B cell (primary cell): ENCODE data around the gene RRAS2. TPM values are rescaled to one million over a fixed set of nuclear protein-coding genes. Genes with fewer than 3 reads are reported as not detected.

Experiments
- ATAC-seq: fragments of 200-7000 bp; cut with Tn5 transposase; one replicate; pipeline ENCODE4 v1.10.0; 2021; ENCODE audit warnings: low read depth, mild to moderate bottlenecking, moderate number of reproducible peaks, moderate library complexity
- CTCF ChIA-PET: fragments of 350-600 bp; sonication (Branson Sonifier 250); formaldehyde crosslinking; loops from one replicate; lab custom pipeline; 2021; ENCODE audit warnings: antibody characterized with exemption, inconsistent platforms; lab: Charles Lee
- POLR2A ChIA-PET: fragments of 350-600 bp; sonication (Branson Sonifier 250); formaldehyde crosslinking; loops from one replicate; lab custom pipeline; 2021; ENCODE audit warnings: antibody characterized with exemption; lab: Charles Lee
- DNase-seq: peaks from one replicate; pipeline ENCODE4 v3.0.0; 2013
- H2AFZ ChIP-seq: 2 replicates; pipeline ENCODE4 v1.6.1; 2012; ENCODE audit warnings: mild to moderate bottlenecking, low read depth, low read length; ENCODE audit not compliant: insufficient read depth, poor library complexity, severe bottlenecking
- H3K27ac ChIP-seq, 2 donors: 1 replicate in 1 of 2; 2 replicates in 1 of 2; pipeline ENCODE4 v1.5.1; 2012 to 2013; ENCODE audit warnings: low read length in 2 of 2, mild to moderate bottlenecking in 2 of 2, moderate library complexity in 1 of 2
- H3K27me3 ChIP-seq, 4 experiments: fragments of 200-600 bp in 1 of 4; sonication (generic) in 1 of 4; replicated peaks in 1 of 4; 1 replicate in 2 of 4; 2 replicates in 2 of 4; pipeline versions ENCODE4 v1.6.1 to v1.7.0; 2013 to 2016; ENCODE audit warnings: low read length in 3 of 4, mild to moderate bottlenecking in 2 of 4, mixed read lengths in 1 of 4, moderate library complexity in 1 of 4; ENCODE audit not compliant: insufficient read depth in 4 of 4, control insufficient read depth in 3 of 4; ENCODE audit errors: control extremely low read depth in 1 of 4
- H3K36me3 ChIP-seq, 2 experiments: replicated peaks in 1 of 2; 1 replicate in 1 of 2; 2 replicates in 1 of 2; pipeline versions ENCODE4 v1.6.1 to v1.7.1; 2013; ENCODE audit warnings: low read length in 1 of 2; ENCODE audit not compliant: insufficient read depth in 2 of 2, control insufficient read depth in 1 of 2; ENCODE audit errors: control extremely low read depth in 1 of 2, extremely low read depth in 1 of 2
- H3K4me1 ChIP-seq, 2 donors: fragments of 200-600 bp in 1 of 2; sonication (generic) in 1 of 2; 1 replicate in 1 of 2; 2 replicates in 1 of 2; pipeline versions ENCODE4 v1.5.1 to v1.6.1; 2013 to 2017; ENCODE audit warnings: low read length in 2 of 2; ENCODE audit not compliant: control insufficient read depth in 2 of 2, insufficient read depth in 2 of 2
- H3K4me2 ChIP-seq: replicated peaks from 2 replicates; pipeline ENCODE3; 2012; ENCODE audit warnings: mild to moderate bottlenecking, low read depth, low read length; ENCODE audit not compliant: poor library complexity, severe bottlenecking
- H3K4me3 ChIP-seq, 5 experiments: fragments of 200-600 bp in 1 of 5; sonication (generic) in 1 of 5; 1 replicate in 3 of 5; 2 replicates in 2 of 5; pipeline versions ENCODE4 v1.5.1 to v1.7.0; 2011 to 2016; ENCODE audit warnings: low read length in 4 of 5, mild to moderate bottlenecking in 4 of 5, low read depth in 2 of 5, control low read depth in 1 of 5, moderate library complexity in 1 of 5; ENCODE audit not compliant: insufficient read depth in 1 of 5; ENCODE audit errors: control extremely low read depth in 1 of 5, extremely low read depth in 1 of 5
- H3K79me2 ChIP-seq: fragments of 200-600 bp; sonication (generic); one replicate; pipeline ENCODE4 v1.6.0; 2016; ENCODE audit warnings: low read length; ENCODE audit not compliant: control insufficient read depth, insufficient read depth
- H3K9ac ChIP-seq: fragments of 200-600 bp; sonication (generic); 2 replicates; pipeline ENCODE4 v1.6.1; 2017; ENCODE audit warnings: mild to moderate bottlenecking, low read length, moderate library complexity
- H3K9me3 ChIP-seq, 3 donors: one replicate each; pipeline versions ENCODE4 v1.6.1 to v1.7.1; 2013; ENCODE audit warnings: low read length in 2 of 3; ENCODE audit not compliant: control insufficient read depth in 2 of 3, insufficient read depth in 1 of 3; ENCODE audit errors: control extremely low read depth in 1 of 3
- H4K20me1 ChIP-seq: 2 replicates; pipeline ENCODE4 v1.6.0; 2012; ENCODE audit warnings: mild to moderate bottlenecking, low read length; ENCODE audit not compliant: insufficient read depth, control insufficient read depth, poor library complexity, severe bottlenecking
- H3K27ac Mint-ChIP-seq: one replicate; pipeline ENCODE4 v1.8.0; 2021; ENCODE audit warnings: mixed read lengths
- H3K27me3 Mint-ChIP-seq: one replicate; pipeline ENCODE4 v1.8.0; 2021; ENCODE audit warnings: mixed read lengths
- H3K4me1 Mint-ChIP-seq: one replicate; pipeline ENCODE4 v1.8.0; 2021; ENCODE audit warnings: mixed read lengths
- H3K4me3 Mint-ChIP-seq: one replicate; pipeline ENCODE4 v1.8.0; 2021; ENCODE audit warnings: mixed read lengths
- H3K9me3 Mint-ChIP-seq: one replicate; pipeline ENCODE4 v1.8.0; 2022; ENCODE audit warnings: mixed read lengths; ENCODE audit not compliant: insufficient read depth
- CTCF ChIP-seq: fragments of 200-600 bp; IDR thresholded peaks from one replicate; pipeline ENCODE4 v1.8.0; 2022; ENCODE audit warnings: antibody characterized with exemption, mild to moderate bottlenecking
- EZH2 ChIP-seq: IDR thresholded peaks from 2 replicates; pipeline ENCODE4 v1.6.1; 2012; ENCODE audit warnings: borderline replicate concordance, low read depth, mild to moderate bottlenecking, moderate library complexity, low read length; ENCODE audit not compliant: insufficient read depth, poor library complexity, severe bottlenecking
- WGBS: methylation state at CpG from one replicate; pipeline ENCODE4 v1.1.5; 2013; ENCODE audit warnings: missing lambda C conversion rate; ENCODE audit not compliant: insufficient coverage; 5-methylcytosine and 5-hydroxymethylcytosine counted together
- intact Hi-C: fragments of 100-400 bp; cut with micrococcal nuclease; formaldehyde crosslinking; loops from one replicate; pipeline ENCODE4 v1.10.0; 2022
- polyA plus RNA-seq: library from polyadenylated mRNA; depleted of rRNA; stranded (reverse); fragments of >200 nt; gene quantifications from 2 replicates; pipeline ENCODE4 v1.2.3, GENCODE V29; 2012
- total RNA-seq, 2 donors: library from RNA; stranded (reverse); fragments of 120-200 nt in 1 of 2; gene quantifications; 1 replicate in 1 of 2; 2 replicates in 1 of 2; pipeline versions ENCODE4 v1.2.3 to v1.2.4, GENCODE V29; 2013 to 2022

RRAS2 gene
- total and polyA plus RNA-seq, 2 donors (not counting 1 experiment from before 2014, with no cell fraction given): 31.8 to 72.4 TPM

- Histone ChIP-seq H3K36me3 (no peaks in the 10 kb centered on the region), H3K4me2 (peak overlapping the region; percentile 52), H3K9me3 (peaks cover 0 to 13% (median 6%) of the 10 kb centered on the region in 3 donors), H3K9ac (no peak overlapping the region), H3K4me1 (peaks cover 62 to 78% of the 10 kb centered on the region in 2 donors), H3K79me2 (peaks cover 97% of the 10 kb centered on the region), H3K27ac (peak overlapping the region in 1 of 2 donors; percentile 50), H2AFZ (no peak overlapping the region), H4K20me1 (peaks cover 7% of the 10 kb centered on the region), H3K4me3 (no peak overlapping the region), H3K27me3 (no peaks in the 10 kb centered on the region)
- no peak overlapping the region for H3K27ac Mint-ChIP-seq
- no peak for ATAC-seq
- peaks cover 77% of the 10 kb centered on the region for H3K4me1 Mint-ChIP-seq
- intact Hi-C loops: loop anchor here (10.0 kb wide), 1 partner anchor 1059 kb away; the partner anchor contains the start of gene BMAL1
- CTCF ChIA-PET: interaction anchor here (0.6 to 2.8 kb wide), 6 partner anchors 14 to 47 kb away, joined by 3 to 9 read pairs (median 4); no protein-coding TSS in a partner anchor
- POLR2A ChIA-PET: interaction anchor here (0.5 kb wide), 1 partner anchor 183 kb away, joined by 3 read pairs; no protein-coding TSS in a partner anchor
- peaks cover 11% of the 10 kb centered on the region for H3K9me3 Mint-ChIP-seq
- WGBS: no CpG with 5 or more reads among the region's 1 CpG
- TF ChIP-seq CTCF: no peak
- no peak for TF ChIP-seq EZH2
- H3K4me3 Mint-ChIP-seq: no peak overlapping the region
- no peaks in the 10 kb centered on the region for H3K27me3 Mint-ChIP-seq
- DNase-seq: no peak
Measured at GRCh38 chr11:14334192-14334591, 24.8 kb downstream of the RRAS2 start.

- peaks cover 72% of the 10 kb centered on the region for H3K4me1 Mint-ChIP-seq
- peak overlapping the region in 1 of 5 experiments; percentile 13 for H3K4me3 ChIP-seq
- peak overlapping the region; percentile 53 to 74 for H3K27ac ChIP-seq
- CTCF ChIA-PET: interaction anchor here (0.6 to 2.9 kb wide), 5 partner anchors 8 to 124 kb away, joined by 3 to 14 read pairs (median 5); no protein-coding TSS in a partner anchor
- no peaks in the 10 kb centered on the region for H3K27me3 ChIP-seq
- H4K20me1 ChIP-seq: peaks cover 7% of the 10 kb centered on the region
- WGBS: no CpG with 5 or more reads among the region's 6 CpGs
- no peak overlapping the region for H2AFZ ChIP-seq
- ATAC-seq (peak; percentile 75), DNase-seq (peak; percentile 70)
- peaks cover 66 to 75% of the 10 kb centered on the region in 2 donors for H3K4me1 ChIP-seq
- H3K79me2 ChIP-seq: peaks cover 92% of the 10 kb centered on the region
- intact Hi-C loops: loop anchor here (1.0 to 10.0 kb wide), 4 partner anchors 8 to 1057 kb away; partner anchors contain the start of gene BMAL1
- TF ChIP-seq CTCF: no peak
- no peak for TF ChIP-seq EZH2
- H3K27ac Mint-ChIP-seq: peak overlapping the region; percentile 79
- no peaks in the 10 kb centered on the region for H3K27me3 Mint-ChIP-seq
- peaks cover 6% of the 10 kb centered on the region for H3K9me3 Mint-ChIP-seq
- H3K4me2 ChIP-seq: peak overlapping the region; percentile 68
- H3K36me3 ChIP-seq: no peaks in the 10 kb centered on the region
- peak overlapping the region; percentile 32 for H3K9ac ChIP-seq
- H3K9me3 ChIP-seq: peaks cover 0 to 5% (median 2%) of the 10 kb centered on the region in 3 donors
- POLR2A ChIA-PET: interaction anchor here (0.9 to 1.2 kb wide), 3 partner anchors 8 to 26 kb away, joined by 6 to 14 read pairs (median 7); no protein-coding TSS in a partner anchor
- peak overlapping the region; percentile 70 for H3K4me3 Mint-ChIP-seq
Measured at GRCh38 chr11:14331476-14332136, 27.4 kb downstream of the RRAS2 start.
